COLO829 (cell line): ENCODE results near the gene RNASE8.
A peak's percentile ranks its signal among the peaks of the same experiment; 100 is the strongest.

Source experiments
- DNase-seq: peaks from one replicate; pipeline ENCODE4 v3.0.0; 2012; ENCODE audit warnings: low spot score

The RNASE8 gene

GRCh38 chr14:21053184-21054122 lies 4.2 kb upstream of the RNASE8 start:
- DNase-seq = no peak

GRCh38 chr14:21054123-21054767 lies 3.4 kb upstream of the RNASE8 start:
- DNase-seq = no peak

GRCh38 chr14:21054768-21055145 lies 2.9 kb upstream of the RNASE8 start:
- no peak for DNase-seq

- DNase-seq = no peak
Observed at GRCh38 chr14:21055432-21056117, 2.0 kb upstream of the RNASE8 start.

- DNase-seq = no peak
Observed at GRCh38 chr14:21056520-21057163, 980 bp upstream of the RNASE8 start.

GRCh38 chr14:21058903-21059302 lies 1.3 kb downstream of the RNASE8 start:
- no peak for DNase-seq

- no peak for DNase-seq
Observed at GRCh38 chr14:21059842-21060613, 2.4 kb downstream of the RNASE8 start.

GRCh38 chr14:21060614-21061346 lies 3.2 kb downstream of the RNASE8 start:
- DNase-seq = no peak

GRCh38 chr14:21061347-21061668 lies 3.7 kb downstream of the RNASE8 start:
- no peak for DNase-seq

- DNase-seq = no peak
Observed at GRCh38 chr14:21063479-21063878, 5.9 kb downstream of the RNASE8 start.

GRCh38 chr14:21066882-21067502 lies 9.4 kb downstream of the RNASE8 start:
- no peak for DNase-seq

GRCh38 chr14:21068521-21069387 lies 11.1 kb downstream of the RNASE8 start:
- no peak for DNase-seq

GRCh38 chr14:21069388-21070082 lies 11.9 kb downstream of the RNASE8 start:
- peak; percentile 86 for DNase-seq

- no peak for DNase-seq
Observed at GRCh38 chr14:21070083-21070609, 12.5 kb downstream of the RNASE8 start, which contains the start of gene ARHGEF40. TSS of gene ARHGEF40 (plus strand) at chr14:21070304. CDS start at chr14:21070397, 93 bp downstream.

- DNase-seq = no peak
Observed at GRCh38 chr14:21070610-21071224, 13.1 kb downstream of the RNASE8 start.

- DNase-seq = peak; percentile 86
Observed at GRCh38 chr14:21071225-21072030, 13.8 kb downstream of the RNASE8 start.

GRCh38 chr14:21072031-21072473 lies 14.4 kb downstream of the RNASE8 start:
- DNase-seq = peak; percentile 61
